Pancreas (tissue), 10 donors: Measurements from ENCODE around the gene GLUD1. TPM values are rescaled to one million over a fixed set of nuclear protein-coding genes. Genes with fewer than 3 reads are reported as not detected.
A peak's percentile ranks its signal among the peaks of the same experiment; 100 is the strongest.
"Not testable (repeated sequence)": the region's sequence is repeated elsewhere in the genome, so short reads cannot be mapped to it uniquely, and the experiment has no call there.

Source experiments
- ATAC-seq, 4 donors: fragments of 200-7000 bp; cut with Tn5 transposase; one replicate each; pipeline versions ENCODE4 v1.8.0 to v1.9.1; 2020; ENCODE audit warnings: mild to moderate bottlenecking in 4 of 4, moderate library complexity in 4 of 4
- DNase-seq, 6 donors: peaks; one replicate each; pipeline ENCODE4 v3.0.0-alpha.2; 2020
- FAIRE-seq: peaks from 2 replicates; lab custom pipeline; 2012; peaks lifted over from hg19 to GRCh38; lab: Jason Lieb, UNC
- H3K27ac ChIP-seq, 4 donors: fragments of 200-600 bp; sonication (generic); 1 replicate in 3 of 4; 2 replicates in 1 of 4; pipeline versions ENCODE4 v1.5.0 to v1.8.0; 2020
- H3K27me3 ChIP-seq, 4 donors: fragments of 200-600 bp; one replicate each; pipeline ENCODE4 v1.8.0; 2021
- H3K36me3 ChIP-seq, 3 donors: fragments of 200-600 bp; sonication (generic) in 1 of 3; one replicate each; pipeline versions ENCODE4 v1.5.0 to v1.8.0; 2020 to 2021
- H3K4me1 ChIP-seq, 3 donors: fragments of 200-600 bp; one replicate each; pipeline ENCODE4 v1.8.0; 2021
- H3K4me3 ChIP-seq, 4 donors: fragments of 200-600 bp; sonication (generic) in 2 of 4; one replicate each; pipeline versions ENCODE4 v1.5.0 to v1.8.0; 2020 to 2021
- H3K9me3 ChIP-seq, 4 donors: fragments of 200-600 bp; one replicate each; pipeline ENCODE4 v1.8.0; 2021
- WGBS, 2 donors: extraction: QIAGEN DNeasy Blood & Tissue Kit; methylation state at CpG; one replicate each; pipeline ENCODE4 v1.1.7; 2013; 5-methylcytosine and 5-hydroxymethylcytosine counted together
- intact Hi-C, 3 donors: fragments of 100-400 bp; cut with DNase I; formaldehyde crosslinking; loops; one replicate each; pipeline versions ENCODE4 v1.11.1 to v1.14.2; 2022
- polyA plus RNA-seq, 2 donors: library from polyadenylated mRNA; stranded (reverse); fragments of 200-250 nt; gene quantifications; one replicate each; pipeline ENCODE4 v1.2.3, GENCODE V29; 2013
- total RNA-seq, 6 donors: library from RNA; stranded (reverse); fragmentation: NEBNext Ultra II Directional in 4 of 6; extraction: Animal tissue kit (Norgen Biotek cat#: 25700) in 4 of 6; gene quantifications; one replicate each; pipeline versions ENCODE4 v1.2.1 to v1.2.4, GENCODE V29; 2021 to 2023
- TF ChIP-seq, protein P1 (sequence below), 4 donors: fragments of 200-600 bp; sonication (generic) in 3 of 4; IDR thresholded peaks; one replicate each; pipeline versions ENCODE4 v1.5.0 to v1.8.0; 2021; ENCODE audit warnings: antibody characterized with exemption in 4 of 4
- donor health status: healthy with polysubstance abuse.
- donor health status: DM: no; HTN: no; CAD: no; lungs with moderate emphysema.
- donor health status: DM: no; HTN: no; CAD: no.
- donor health status: control.
- donor health status: control.
- donor health status: Bipolar disorder and iron deficiency.
- donor health status: DM: yes; HTN: yes; CAD: no.
- donor health status: DM: no; HTN: no; CAD: no.
- donor health status: DM: no; HTN: no; CAD: no.
- donor health status: DM: yes; HTN: yes; CAD: no.

Gene GLUD1
- total and polyA plus RNA-seq, 8 donors, result 24.1 to 62.0 (median 43.8) TPM

DNA sequence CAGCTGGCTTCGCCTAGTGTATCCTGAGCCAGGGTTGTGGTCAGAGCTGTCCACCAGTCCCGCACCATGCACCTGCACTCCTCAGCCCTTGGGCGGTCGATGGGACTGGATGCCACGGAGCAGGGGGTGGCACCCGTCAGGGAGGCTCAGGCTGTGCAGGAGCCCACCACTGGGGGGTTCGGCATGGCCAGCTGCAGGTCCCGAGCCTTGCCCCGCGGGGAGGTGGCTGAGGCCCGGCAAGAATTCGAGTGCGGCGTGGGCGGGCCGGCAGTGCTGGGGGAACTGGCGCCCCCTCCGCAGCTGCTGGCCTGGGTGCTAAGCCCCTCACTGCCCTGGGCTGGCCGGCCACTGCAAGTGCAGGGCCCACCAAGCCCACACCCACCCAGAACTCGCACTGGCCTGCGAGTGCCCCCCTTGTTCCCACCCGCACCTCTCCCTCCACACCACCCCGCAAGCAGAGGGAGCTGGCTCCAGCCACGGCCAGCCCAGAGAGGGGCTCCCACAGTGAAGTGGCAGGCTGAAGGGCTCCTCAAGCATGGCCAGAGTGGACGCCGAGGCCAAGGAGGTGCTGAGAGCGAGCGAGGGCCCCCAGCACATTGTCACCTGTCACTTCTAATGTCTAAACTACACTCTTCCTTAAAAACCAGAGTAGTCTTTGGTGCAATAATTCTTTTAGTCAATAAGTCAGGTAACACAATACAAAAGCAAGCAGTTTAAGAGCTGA lies 63.6 kb downstream of the GLUD1 start:
- WGBS, 2 donors, result 95 to 97% methylated on average over 28 of the region's 28 CpGs
- no peaks in the 10 kb centered on the region for H3K27me3 ChIP-seq
- DNase-seq (peak in 1 of 6 donors; percentile 55), ATAC-seq (no peak), FAIRE-seq (no peak)
- intact Hi-C loops, result no loop called here
- H3K4me1 ChIP-seq, result no peaks in the 10 kb centered on the region
- TF ChIP-seq, protein P1, sequence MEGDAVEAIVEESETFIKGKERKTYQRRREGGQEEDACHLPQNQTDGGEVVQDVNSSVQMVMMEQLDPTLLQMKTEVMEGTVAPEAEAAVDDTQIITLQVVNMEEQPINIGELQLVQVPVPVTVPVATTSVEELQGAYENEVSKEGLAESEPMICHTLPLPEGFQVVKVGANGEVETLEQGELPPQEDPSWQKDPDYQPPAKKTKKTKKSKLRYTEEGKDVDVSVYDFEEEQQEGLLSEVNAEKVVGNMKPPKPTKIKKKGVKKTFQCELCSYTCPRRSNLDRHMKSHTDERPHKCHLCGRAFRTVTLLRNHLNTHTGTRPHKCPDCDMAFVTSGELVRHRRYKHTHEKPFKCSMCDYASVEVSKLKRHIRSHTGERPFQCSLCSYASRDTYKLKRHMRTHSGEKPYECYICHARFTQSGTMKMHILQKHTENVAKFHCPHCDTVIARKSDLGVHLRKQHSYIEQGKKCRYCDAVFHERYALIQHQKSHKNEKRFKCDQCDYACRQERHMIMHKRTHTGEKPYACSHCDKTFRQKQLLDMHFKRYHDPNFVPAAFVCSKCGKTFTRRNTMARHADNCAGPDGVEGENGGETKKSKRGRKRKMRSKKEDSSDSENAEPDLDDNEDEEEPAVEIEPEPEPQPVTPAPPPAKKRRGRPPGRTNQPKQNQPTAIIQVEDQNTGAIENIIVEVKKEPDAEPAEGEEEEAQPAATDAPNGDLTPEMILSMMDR (IDR thresholded peaks at IDR 0.05), result no peak
- no peak overlapping the region for H3K4me3 ChIP-seq
- H3K27ac ChIP-seq, result no peak overlapping the region
- no peaks in the 10 kb centered on the region for H3K9me3 ChIP-seq
- no peaks in the 10 kb centered on the region for H3K36me3 ChIP-seq

DNA sequence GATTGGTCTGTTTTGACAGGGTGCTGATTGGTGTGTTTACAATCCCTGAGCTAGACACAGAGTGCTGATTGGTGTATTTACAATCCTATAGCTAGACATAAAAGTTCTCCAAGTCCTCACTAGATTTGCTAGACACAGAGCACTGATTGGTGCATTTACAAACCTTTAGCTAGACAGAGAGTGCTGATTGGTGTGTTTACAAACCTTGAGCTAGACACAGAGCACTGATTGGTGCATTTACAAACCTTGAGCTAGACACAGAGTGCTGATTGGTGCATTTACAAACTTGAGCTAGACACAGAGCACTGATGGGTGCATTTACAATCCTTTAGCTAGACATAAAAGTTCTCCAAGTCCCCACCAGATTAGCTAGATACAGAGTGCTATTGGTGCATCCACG lies 64.2 kb downstream of the GLUD1 start:
- DNase-seq, H3K27me3 ChIP-seq, FAIRE-seq, ATAC-seq, intact Hi-C loops, H3K4me1 ChIP-seq, H3K4me3 ChIP-seq, H3K36me3 ChIP-seq, H3K27ac ChIP-seq, H3K9me3 ChIP-seq: not testable (repeated sequence)
- 95 to 100% methylated on average over 1 of the region's 1 CpG for WGBS, 2 donors

GRCh38 chr10:87026747-87027508 lies 67.7 kb downstream of the GLUD1 start:
- intact Hi-C loops, H3K4me3 ChIP-seq, H3K36me3 ChIP-seq, H3K27ac ChIP-seq, DNase-seq, FAIRE-seq, H3K27me3 ChIP-seq, ATAC-seq, H3K4me1 ChIP-seq, H3K9me3 ChIP-seq: not testable (repeated sequence)
- WGBS, 2 donors, result 92% methylated on average over 17 of the region's 17 CpGs

DNA sequence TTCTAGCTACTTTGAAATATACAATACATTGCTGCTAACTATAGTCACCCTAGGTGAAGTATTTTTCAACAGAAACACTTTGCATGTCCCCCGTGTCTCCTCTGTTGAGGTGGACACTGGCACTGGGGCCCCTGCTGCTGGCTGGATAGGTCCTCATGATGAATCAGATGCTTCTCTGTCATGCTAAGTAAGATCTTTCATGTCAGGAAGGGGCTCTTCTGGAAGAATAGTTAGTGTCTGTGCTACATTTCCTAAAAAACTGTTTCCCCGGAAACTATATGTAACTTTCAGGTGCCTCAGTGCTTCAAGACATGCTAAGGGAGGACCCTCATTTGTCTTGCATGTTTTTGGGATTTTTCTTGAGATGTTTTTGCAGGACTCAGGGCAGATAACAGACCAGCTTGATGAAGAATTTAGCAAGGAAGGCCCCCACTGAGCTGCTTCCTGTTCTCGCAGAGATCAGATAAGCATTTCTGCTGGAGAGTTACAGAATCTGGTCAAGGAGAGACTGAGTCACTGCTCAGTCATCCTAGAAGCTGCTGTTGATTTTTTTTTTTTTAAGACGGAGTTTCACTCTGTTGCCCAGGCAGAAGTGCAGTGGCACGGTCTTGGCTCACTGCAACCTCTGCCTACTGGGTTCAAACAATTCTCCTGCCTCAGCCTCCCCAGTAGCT lies 69.2 kb downstream of the GLUD1 start:
- H3K4me1 ChIP-seq, H3K4me3 ChIP-seq, H3K9me3 ChIP-seq, FAIRE-seq, H3K27me3 ChIP-seq, H3K36me3 ChIP-seq, DNase-seq, intact Hi-C loops, ATAC-seq, H3K27ac ChIP-seq: not testable (repeated sequence)
- 78 to 82% methylated on average over 5 of the region's 5 CpGs for WGBS, 2 donors

DNA sequence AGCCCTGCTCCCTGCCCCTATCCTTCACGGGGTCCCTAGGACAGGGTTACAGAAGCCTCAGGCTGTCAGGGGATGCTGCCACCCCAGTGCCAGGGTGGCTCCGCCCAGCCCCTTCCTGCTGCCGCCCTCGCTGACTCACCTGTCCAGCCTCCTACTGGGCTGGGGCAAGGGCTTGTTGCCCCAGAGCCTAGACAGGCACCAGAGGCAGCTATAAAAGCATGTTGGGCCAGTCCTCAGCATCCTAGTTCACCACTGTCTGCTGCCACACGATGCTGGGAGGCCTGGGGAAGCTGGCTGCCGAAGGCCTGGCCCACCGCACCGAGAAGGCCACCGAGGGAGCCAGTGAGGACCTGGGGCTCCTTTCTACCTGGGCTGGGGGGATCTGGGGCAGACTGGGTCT lies 74.6 kb downstream of the GLUD1 start, which contains the start of gene FAM25A:
Gene FAM25A, plus strand, starts transcription at position 239 of the 400 bp plus-strand sequence. Its CDS starts 31 bp downstream, at position 270.
- H3K27ac ChIP-seq, H3K36me3 ChIP-seq, ATAC-seq, H3K4me1 ChIP-seq, H3K27me3 ChIP-seq, H3K4me3 ChIP-seq, H3K9me3 ChIP-seq, FAIRE-seq, intact Hi-C loops, DNase-seq: not testable (repeated sequence)
- 91 to 100% methylated on average over 6 to 9 of the region's 9 CpGs for WGBS, 2 donors

- not testable (repeated sequence) for H3K4me1 ChIP-seq, ATAC-seq
- WGBS, 2 donors, result 77 to 92% methylated on average over 1 of the region's 1 CpG
Observed at GRCh38 chr10:87019504-87019903, 75.1 kb downstream of the GLUD1 start.

DNA sequence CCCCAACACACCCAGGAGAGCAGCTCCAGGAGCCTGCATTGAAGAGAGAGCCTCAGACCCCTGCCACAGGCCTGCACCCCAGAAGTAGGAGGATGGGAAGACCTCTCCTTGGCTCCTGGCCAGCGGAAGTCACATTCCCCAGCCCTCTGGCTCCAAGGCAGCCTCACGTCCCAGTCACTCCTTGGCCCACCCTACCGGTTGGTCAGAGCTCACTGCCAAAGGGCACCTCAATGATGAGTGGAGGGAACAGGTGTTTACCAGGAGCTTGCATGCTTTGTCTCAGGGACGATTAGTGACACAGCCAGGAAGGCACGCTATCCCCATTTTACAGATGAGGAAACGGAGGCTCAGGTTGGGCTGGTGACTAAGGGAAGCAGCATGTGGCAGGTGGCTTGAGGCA lies 75.6 kb downstream of the GLUD1 start:
- ATAC-seq, intact Hi-C loops, H3K4me3 ChIP-seq, H3K36me3 ChIP-seq, H3K9me3 ChIP-seq, H3K4me1 ChIP-seq, H3K27ac ChIP-seq, FAIRE-seq, H3K27me3 ChIP-seq: not testable (repeated sequence)
- 81 to 83% methylated on average over 6 of the region's 6 CpGs for WGBS, 2 donors
- DNase-seq, result peak in 1 of 6 donors; percentile 60

More at GRCh38 chr10:87019504-87019903, 75.1 kb downstream of the GLUD1 start:
- H3K4me3 ChIP-seq, DNase-seq, H3K36me3 ChIP-seq, intact Hi-C loops, H3K9me3 ChIP-seq, H3K27me3 ChIP-seq, FAIRE-seq, H3K27ac ChIP-seq: not testable (repeated sequence)

GRCh38 chr10:87018127-87018526 lies 76.5 kb downstream of the GLUD1 start:
- FAIRE-seq, H3K27me3 ChIP-seq: not testable (repeated sequence)
- DNase-seq, result peak in 1 of 6 donors; percentile 39

DNA sequence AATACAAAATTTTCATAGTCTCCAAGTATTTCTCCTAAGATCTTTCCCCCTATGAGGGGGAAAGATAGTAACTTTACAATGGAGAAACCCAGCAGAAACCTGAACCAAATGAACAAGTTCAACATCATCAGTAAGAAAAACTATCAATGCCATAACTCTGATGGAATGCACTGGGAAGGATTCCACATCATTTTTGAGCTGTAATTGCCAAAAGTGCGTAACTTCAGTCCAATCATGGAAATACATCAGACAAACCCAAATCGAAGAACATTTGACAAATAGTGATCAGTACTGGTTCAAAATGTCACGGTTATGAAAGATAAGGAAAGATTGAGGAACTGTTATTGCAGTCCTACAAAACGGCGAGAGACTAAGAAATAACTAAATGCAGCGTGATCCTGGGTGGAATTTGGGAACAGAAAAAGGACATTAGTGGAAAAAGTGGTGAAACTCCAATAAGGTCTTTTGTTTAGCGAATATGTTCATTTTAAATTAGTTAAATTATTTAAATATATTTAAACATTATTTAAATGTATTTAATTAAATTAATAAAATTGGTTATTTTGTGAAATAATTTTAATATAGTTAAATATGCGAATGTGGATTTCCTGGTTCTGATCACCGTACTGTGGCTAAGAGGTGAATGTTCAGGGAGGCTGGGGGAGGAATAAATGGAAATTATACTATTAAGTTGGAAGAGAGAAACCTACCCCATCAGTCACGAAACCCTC lies 79.5 kb downstream of the GLUD1 start:
- WGBS, 2 donors, result 80 to 86% methylated on average over 8 to 9 of the region's 10 CpGs

More at GRCh38 chr10:87018127-87018526, 76.5 kb downstream of the GLUD1 start:
- H3K4me1 ChIP-seq, ATAC-seq, intact Hi-C loops, H3K9me3 ChIP-seq, H3K36me3 ChIP-seq, H3K27ac ChIP-seq, H3K4me3 ChIP-seq: not testable (repeated sequence)
- WGBS, 2 donors, result 78 to 80% methylated on average over 6 of the region's 6 CpGs

DNA sequence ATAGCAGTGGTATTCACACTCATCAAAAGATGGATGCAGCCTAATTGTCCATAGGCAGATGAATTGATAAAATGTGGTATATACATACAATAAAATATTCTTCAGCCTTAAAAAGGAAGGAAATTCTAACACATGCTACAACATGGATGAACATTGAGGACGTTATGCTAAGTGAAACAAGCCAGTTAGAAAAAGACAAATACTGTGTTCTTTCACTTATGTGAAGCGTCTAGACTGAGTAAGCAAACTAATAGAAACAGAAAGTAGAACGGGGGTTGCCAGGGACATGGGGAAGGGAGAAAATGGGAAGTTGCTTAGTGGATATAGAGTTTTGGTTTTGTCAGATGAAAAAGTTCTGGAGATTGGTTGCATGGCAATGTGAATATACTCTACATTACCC lies 81.1 kb downstream of the GLUD1 start:
- intact Hi-C loops, ATAC-seq, DNase-seq, FAIRE-seq, H3K9me3 ChIP-seq, H3K4me3 ChIP-seq, H3K27me3 ChIP-seq, H3K27ac ChIP-seq, H3K36me3 ChIP-seq, H3K4me1 ChIP-seq: not testable (repeated sequence)
- 57 to 77% methylated on average over 3 of the region's 3 CpGs for WGBS, 2 donors

More for the DNA sequence above, 79.5 kb downstream of the GLUD1 start:
- H3K36me3 ChIP-seq, H3K9me3 ChIP-seq, DNase-seq, H3K27ac ChIP-seq, intact Hi-C loops, FAIRE-seq, ATAC-seq, H3K4me1 ChIP-seq, H3K27me3 ChIP-seq, H3K4me3 ChIP-seq: not testable (repeated sequence)
